CD14-positive monocyte (primary cell): Measurements from ENCODE around the gene ADORA2A. TPM values are rescaled to one million over a fixed set of nuclear protein-coding genes. Genes with fewer than 3 reads are reported as not detected.

ENCODE experiments used
- DNase-seq, 3 donors: peaks; one replicate each; pipeline ENCODE4 v3.0.0-alpha.2; 2011 to 2022
- H2AFZ ChIP-seq: 2 replicates; pipeline ENCODE4 v1.6.0; 2012; ENCODE audit warnings: mild to moderate bottlenecking, low read depth, low read length, inconsistent platforms; ENCODE audit not compliant: insufficient read depth, poor library complexity, severe bottlenecking
- H3K27ac ChIP-seq, 2 donors: 1 replicate in 1 of 2; 2 replicates in 1 of 2; pipeline ENCODE4 v1.5.1; 2012 to 2013; ENCODE audit warnings: low read length in 2 of 2, control low read depth in 1 of 2, inconsistent platforms in 1 of 2, low read depth in 1 of 2, mild to moderate bottlenecking in 1 of 2
- H3K27me3 ChIP-seq, 2 donors: one replicate each; pipeline versions ENCODE4 v1.6.0 to v1.6.1; 2011 to 2013; ENCODE audit warnings: low read length in 2 of 2; ENCODE audit not compliant: control insufficient read depth in 2 of 2, insufficient read depth in 2 of 2
- H3K36me3 ChIP-seq, 2 donors: replicated peaks in 1 of 2; 1 replicate in 1 of 2; 2 replicates in 1 of 2; pipeline versions ENCODE4 v1.5.1 to v1.6.1; 2012 to 2013; ENCODE audit warnings: low read length in 2 of 2, control low read depth in 1 of 2, inconsistent platforms in 1 of 2, mild to moderate bottlenecking in 1 of 2; ENCODE audit not compliant: insufficient read depth in 2 of 2, control insufficient read depth in 1 of 2
- H3K4me1 ChIP-seq, 2 donors: 1 replicate in 1 of 2; 2 replicates in 1 of 2; pipeline versions ENCODE4 v1.5.1 to v1.6.1; 2012 to 2013; ENCODE audit warnings: low read length in 2 of 2, control low read depth in 1 of 2, inconsistent platforms in 1 of 2, mild to moderate bottlenecking in 1 of 2, moderate library complexity in 1 of 2; ENCODE audit not compliant: insufficient read depth in 2 of 2, control insufficient read depth in 1 of 2
- H3K4me2 ChIP-seq: replicated peaks from 2 replicates; pipeline ENCODE3; 2012; ENCODE audit warnings: low read length, moderate library complexity, mild to moderate bottlenecking; ENCODE audit not compliant: poor library complexity, severe bottlenecking; ENCODE audit errors: extremely low read depth
- H3K4me3 ChIP-seq, 3 experiments: fragments of 200-600 bp in 1 of 3; sonication (generic) in 1 of 3; replicated peaks in 1 of 3; 1 replicate in 2 of 3; 2 replicates in 1 of 3; pipeline ENCODE4 v1.5.1; 2011 to 2013; ENCODE audit warnings: low read length in 3 of 3, mild to moderate bottlenecking in 3 of 3, control low read depth in 2 of 3, low read depth in 2 of 3, inconsistent platforms in 1 of 3, moderate library complexity in 1 of 3
- H3K79me2 ChIP-seq: 2 replicates; pipeline ENCODE4 v1.6.0; 2012; ENCODE audit warnings: mild to moderate bottlenecking, control low read depth, inconsistent platforms, low read length, moderate library complexity; ENCODE audit not compliant: insufficient read depth
- H3K9ac ChIP-seq: 2 replicates; pipeline ENCODE4 v1.6.0; 2017; ENCODE audit warnings: low read length, mild to moderate bottlenecking; ENCODE audit not compliant: insufficient read depth, poor library complexity, severe bottlenecking
- H3K9me3 ChIP-seq, 2 donors: replicated peaks in 1 of 2; 1 replicate in 1 of 2; 2 replicates in 1 of 2; pipeline versions ENCODE4 v1.5.1 to v1.6.1; 2012 to 2013; ENCODE audit warnings: low read length in 2 of 2, control low read depth in 1 of 2; ENCODE audit not compliant: control insufficient read depth in 1 of 2, insufficient read depth in 1 of 2
- H4K20me1 ChIP-seq: 2 replicates; pipeline ENCODE4 v1.6.0; 2012; ENCODE audit warnings: mild to moderate bottlenecking, low read length, control low read depth, moderate library complexity; ENCODE audit not compliant: insufficient read depth
- H3K27ac Mint-ChIP-seq, 7 donors: one replicate each; pipeline ENCODE4 v1.8.0; 2020; ENCODE audit warnings: mild to moderate bottlenecking in 7 of 7, mixed read lengths in 7 of 7, moderate library complexity in 6 of 7, inconsistent platforms in 2 of 7
- H3K27me3 Mint-ChIP-seq, 3 donors: one replicate each; pipeline ENCODE4 v1.8.0; 2021 to 2022; ENCODE audit warnings: low read depth in 3 of 3, mild to moderate bottlenecking in 3 of 3, mixed read lengths in 3 of 3, moderate library complexity in 3 of 3, inconsistent platforms in 1 of 3
- H3K36me3 Mint-ChIP-seq, 2 donors: one replicate each; pipeline ENCODE4 v1.8.0; 2020; ENCODE audit warnings: mixed read lengths in 2 of 2, inconsistent platforms in 1 of 2, mild to moderate bottlenecking in 1 of 2
- H3K4me1 Mint-ChIP-seq: one replicate; pipeline ENCODE4 v1.8.0; 2020; ENCODE audit warnings: mild to moderate bottlenecking, mixed read lengths
- H3K4me3 Mint-ChIP-seq, 2 donors: one replicate each; pipeline ENCODE4 v1.8.0; 2020; ENCODE audit warnings: mild to moderate bottlenecking in 2 of 2, mixed read lengths in 2 of 2, moderate library complexity in 1 of 2
- H3K9me3 Mint-ChIP-seq, 7 donors: one replicate each; pipeline ENCODE4 v1.8.0; 2020 to 2022; ENCODE audit warnings: mixed read lengths in 7 of 7, mild to moderate bottlenecking in 6 of 7, moderate library complexity in 6 of 7, inconsistent platforms in 2 of 7
- CTCF ChIP-seq: fragments of 200-600 bp; IDR thresholded peaks from one replicate; pipeline ENCODE4 v1.8.0; 2022; ENCODE audit warnings: antibody characterized with exemption, mild to moderate bottlenecking
- WGBS: methylation state at CpG from one replicate; pipeline ENCODE4 v1.1.5; 2013; ENCODE audit warnings: missing lambda C conversion rate; ENCODE audit not compliant: insufficient coverage; 5-methylcytosine and 5-hydroxymethylcytosine counted together
- intact Hi-C, 2 donors: fragments of 100-400 bp; cut with micrococcal nuclease; formaldehyde crosslinking; loops; one replicate each; pipeline versions ENCODE4 v1.15.0 to v1.15.1; 2023
- polyA plus RNA-seq, 3 donors: library from polyadenylated mRNA; depleted of rRNA in 1 of 3; unstranded in 2 of 3; stranded (reverse) in 1 of 3; fragments of 300-500 nt in 2 of 3; fragments of >200 nt in 1 of 3; fragmentation: Illumina TruSeq in 2 of 3; gene quantifications; 1 replicate in 2 of 3; 2 replicates in 1 of 3; pipeline ENCODE4 v1.2.3, GENCODE V29; 2012 to 2021

Gene ADORA2A
- polyA plus RNA-seq, 3 donors = 5.8 to 10.2 (median 6.5) TPM

- H3K4me1 ChIP-seq = peaks cover 34% of the 10 kb centered on the region in 2 donors
- TF ChIP-seq CTCF = no peak
- H3K4me3 ChIP-seq = no peak overlapping the region
- 80% methylated on average over 1 of the region's 8 CpGs for WGBS
- Mint-ChIP-seq H3K27me3 (peaks cover 0 to 2% (median 2%) of the 10 kb centered on the region in 3 donors), H3K36me3 (peaks cover 55 to 57% of the 10 kb centered on the region in 2 donors), H3K27ac (peak overlapping the region; percentile 89 to 98 (median 92)), H3K9me3 (peaks cover 0 to 4% (median 0%) of the 10 kb centered on the region in 7 donors), H3K4me3 (no peak overlapping the region), H3K4me1 (peaks cover 41% of the 10 kb centered on the region)
- H3K79me2 ChIP-seq = no peaks in the 10 kb centered on the region
- no peaks in the 10 kb centered on the region for H3K9me3 ChIP-seq
- no peak overlapping the region for H3K4me2 ChIP-seq
- no peak overlapping the region for H3K9ac ChIP-seq
- H3K36me3 ChIP-seq = peaks cover 18 to 48% of the 10 kb centered on the region in 2 donors
- no peak overlapping the region for H2AFZ ChIP-seq
- H4K20me1 ChIP-seq = peaks cover 12% of the 10 kb centered on the region
- H3K27me3 ChIP-seq = no peaks in the 10 kb centered on the region
- H3K27ac ChIP-seq = peak overlapping the region in 1 of 2 donors; percentile 82
- peak in 1 of 3 donors; percentile 54 for DNase-seq
- intact Hi-C loops = loop anchor here in 1 of 2 donors (5.0 kb wide), 1 partner anchor 73 kb away; no protein-coding TSS in a partner anchor
Observed at GRCh38 chr22:24400034-24400725, 27.2 kb upstream of the ADORA2A start.

GRCh38 chr22:24400726-24401596, 26.4 kb upstream of the ADORA2A start:
- peaks cover 53 to 58% of the 10 kb centered on the region in 2 donors for H3K36me3 Mint-ChIP-seq
- intact Hi-C loops = loop anchor here in 1 of 2 donors (5.0 kb wide), 1 partner anchor 74 kb away; no protein-coding TSS in a partner anchor
- H3K27me3 Mint-ChIP-seq = peaks cover 2% of the 10 kb centered on the region in 3 donors
- WGBS = 36% methylated on average over 2 of the region's 9 CpGs
- Histone ChIP-seq H3K9me3 (no peaks in the 10 kb centered on the region), H3K9ac (peak overlapping the region; percentile 32), H3K27ac (peak overlapping the region; percentile 49 to 82), H3K79me2 (no peaks in the 10 kb centered on the region), H3K27me3 (no peaks in the 10 kb centered on the region), H3K36me3 (peaks cover 16 to 43% of the 10 kb centered on the region in 2 donors), H3K4me2 (peak overlapping the region; percentile 33), H4K20me1 (peaks cover 12% of the 10 kb centered on the region), H2AFZ (no peak overlapping the region), H3K4me3 (peak overlapping the region; percentile 11 to 47 (median 36)), H3K4me1 (peaks cover 34% of the 10 kb centered on the region in 2 donors)
- H3K9me3 Mint-ChIP-seq = peaks cover 0 to 4% (median 0%) of the 10 kb centered on the region in 7 donors
- H3K27ac Mint-ChIP-seq = peak overlapping the region; percentile 89 to 98 (median 92)
- DNase-seq = peak; percentile 82 to 92 (median 84)
- TF ChIP-seq CTCF = no peak
- peak overlapping the region; percentile 68 to 87 for H3K4me3 Mint-ChIP-seq
- peaks cover 41% of the 10 kb centered on the region for H3K4me1 Mint-ChIP-seq
